Pons (tissue), 1 donor: ENCODE data around the gene TENM3.

ENCODE experiments used
- DNase-seq: peaks from one replicate; pipeline ENCODE4 v3.0.0-alpha.2; 2016; ENCODE audit warnings: low spot score

The TENM3 gene

GRCh38 chr4:182778222-182778982 lies 535.2 kb downstream of the TENM3 start:
- no peak for DNase-seq

GRCh38 chr4:182786991-182787390 lies 543.8 kb downstream of the TENM3 start:
- no peak for DNase-seq

GRCh38 chr4:182788201-182788600 lies 545.0 kb downstream of the TENM3 start:
- no peak for DNase-seq

DNA sequence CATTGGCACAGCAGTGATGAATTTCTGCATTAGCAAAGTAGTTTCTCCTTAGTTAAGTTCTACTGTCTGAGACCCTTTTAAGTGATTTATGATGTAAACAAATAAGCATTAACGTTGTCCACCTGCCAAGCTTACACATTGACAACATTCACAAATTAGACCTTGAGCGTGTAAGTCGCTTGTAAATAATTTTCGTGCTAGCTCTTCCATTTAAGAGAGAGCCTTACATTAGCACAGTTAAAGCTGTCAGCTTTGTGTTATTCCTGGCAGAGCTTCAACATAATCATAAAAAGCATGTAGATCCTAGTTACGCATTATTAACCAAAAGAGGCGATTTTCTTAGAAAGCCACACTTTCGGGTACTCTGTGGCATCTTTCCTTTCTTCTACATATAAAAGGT lies 546.3 kb downstream of the TENM3 start:
- no peak for DNase-seq

DNA sequence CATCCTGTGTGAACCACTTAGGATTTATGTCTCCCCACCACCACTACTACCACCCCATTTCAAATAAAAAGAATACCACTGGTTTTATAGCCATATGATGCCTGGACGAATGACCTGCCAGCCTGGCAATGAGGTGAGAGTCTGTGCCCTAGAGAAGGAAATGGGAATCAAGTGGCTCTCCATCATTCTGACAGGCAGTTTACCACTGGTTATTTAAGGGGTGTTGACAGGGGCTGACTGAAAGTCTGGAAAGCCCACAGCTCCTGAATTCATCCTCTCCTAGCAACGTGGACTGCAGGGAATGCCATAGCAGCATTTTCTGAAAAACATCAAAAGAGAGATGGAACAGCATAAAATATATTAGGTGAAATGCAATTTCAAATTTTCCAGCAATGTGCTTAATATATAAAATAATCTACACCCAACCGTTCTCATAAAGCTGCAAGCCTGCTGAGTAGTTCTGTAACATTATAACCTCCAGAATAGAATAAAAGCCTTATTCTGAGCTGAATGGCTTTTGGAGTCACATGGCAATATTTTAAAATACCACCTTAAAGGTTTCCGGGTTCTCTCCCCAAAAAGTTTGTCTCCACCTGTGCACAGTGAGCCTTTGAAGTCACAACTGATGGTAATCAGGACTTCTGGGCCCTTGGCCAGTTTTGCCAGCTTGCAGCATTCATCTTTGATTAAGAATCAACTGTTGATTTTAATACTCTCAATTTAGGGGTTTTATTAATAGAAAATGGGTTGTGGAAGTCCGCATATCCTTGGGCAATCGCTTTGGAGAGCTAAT lies 552.4 kb downstream of the TENM3 start:
- no peak for DNase-seq

DNA sequence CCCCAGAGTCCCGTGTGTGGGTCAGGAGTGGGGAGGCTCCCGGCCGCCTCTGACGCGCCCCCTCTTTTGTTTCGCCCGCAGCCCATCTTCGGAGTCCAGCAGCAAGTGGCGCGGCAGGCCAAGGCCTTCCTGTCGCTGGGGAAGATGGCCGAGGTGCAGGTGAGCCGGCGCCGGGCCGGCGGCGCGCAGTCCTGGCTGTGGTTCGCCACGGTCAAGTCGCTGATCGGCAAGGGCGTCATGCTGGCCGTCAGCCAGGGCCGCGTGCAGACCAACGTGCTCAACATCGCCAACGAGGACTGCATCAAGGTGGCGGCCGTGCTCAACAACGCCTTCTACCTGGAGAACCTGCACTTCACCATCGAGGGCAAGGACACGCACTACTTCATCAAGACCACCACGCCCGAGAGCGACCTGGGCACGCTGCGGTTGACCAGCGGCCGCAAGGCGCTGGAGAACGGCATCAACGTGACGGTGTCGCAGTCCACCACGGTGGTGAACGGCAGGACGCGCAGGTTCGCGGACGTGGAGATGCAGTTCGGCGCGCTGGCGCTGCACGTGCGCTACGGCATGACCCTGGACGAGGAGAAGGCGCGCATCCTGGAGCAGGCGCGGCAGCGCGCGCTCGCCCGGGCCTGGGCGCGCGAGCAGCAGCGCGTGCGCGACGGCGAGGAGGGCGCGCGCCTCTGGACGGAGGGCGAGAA lies 556.5 kb downstream of the TENM3 start:
- no peak for DNase-seq

GRCh38 chr4:182800216-182800515 lies 557.0 kb downstream of the TENM3 start:
- DNase-seq = no peak

DNA sequence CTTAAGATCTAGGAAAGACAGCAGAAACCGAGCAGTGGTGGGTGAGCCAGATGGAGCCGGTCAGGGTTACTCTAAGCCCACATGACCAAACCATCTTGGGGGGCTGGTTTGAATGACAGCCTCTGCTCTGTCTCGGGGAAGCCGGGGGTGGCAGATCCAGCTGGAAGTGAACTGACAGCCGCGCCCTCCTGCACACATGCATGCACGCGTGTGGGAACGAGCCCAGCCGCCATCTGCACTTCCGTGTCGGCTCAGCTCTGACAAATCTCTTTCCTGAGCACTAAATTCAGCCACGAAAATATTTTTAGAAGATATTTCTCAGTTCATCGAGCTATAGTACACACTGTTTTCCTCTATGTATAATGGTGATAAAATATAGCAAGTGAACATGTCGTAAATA lies 558.4 kb downstream of the TENM3 start:
- no peak for DNase-seq

- no peak for DNase-seq
These were observed 559.4 kb downstream of the TENM3 start for GRCh38 chr4:182802621-182803020.

DNA sequence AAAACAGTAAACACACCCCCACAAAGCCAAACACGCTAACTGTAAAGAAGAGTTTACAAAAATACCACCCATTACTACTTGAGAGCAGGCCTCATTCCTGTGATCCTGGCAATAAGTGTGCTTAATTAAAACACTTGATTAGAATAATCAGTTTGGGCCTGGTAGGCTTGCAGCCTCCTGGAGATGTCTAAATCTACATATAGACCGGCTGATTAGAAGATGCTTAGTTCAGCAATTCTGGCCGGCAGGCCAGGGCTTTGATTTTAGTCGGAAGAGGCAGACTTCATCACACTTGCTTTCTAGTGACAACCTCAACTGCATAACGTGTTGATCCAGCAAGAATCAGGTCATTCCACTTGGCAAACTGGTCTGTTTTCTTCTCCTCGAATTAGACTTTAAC lies 560.0 kb downstream of the TENM3 start:
- DNase-seq = no peak

DNA sequence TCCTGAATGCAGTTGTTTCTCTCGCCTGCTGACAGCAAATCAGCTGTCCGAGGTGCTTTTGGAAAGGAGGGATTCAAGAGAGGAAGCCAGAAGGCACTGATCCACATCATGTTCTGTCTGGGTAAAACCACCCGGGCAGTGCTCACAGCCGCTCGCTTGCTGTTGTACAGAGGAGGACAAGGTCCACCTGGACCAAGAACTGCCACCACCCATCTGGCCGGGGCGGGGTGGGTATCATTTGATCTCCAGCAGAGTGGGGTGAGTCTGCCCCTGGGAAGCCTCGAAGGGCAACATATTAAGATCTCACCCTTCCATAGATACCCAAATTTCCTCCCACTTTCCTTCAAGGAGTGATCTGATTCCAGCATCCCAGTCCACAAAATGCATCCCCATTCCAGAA lies 560.9 kb downstream of the TENM3 start:
- no peak for DNase-seq

DNA sequence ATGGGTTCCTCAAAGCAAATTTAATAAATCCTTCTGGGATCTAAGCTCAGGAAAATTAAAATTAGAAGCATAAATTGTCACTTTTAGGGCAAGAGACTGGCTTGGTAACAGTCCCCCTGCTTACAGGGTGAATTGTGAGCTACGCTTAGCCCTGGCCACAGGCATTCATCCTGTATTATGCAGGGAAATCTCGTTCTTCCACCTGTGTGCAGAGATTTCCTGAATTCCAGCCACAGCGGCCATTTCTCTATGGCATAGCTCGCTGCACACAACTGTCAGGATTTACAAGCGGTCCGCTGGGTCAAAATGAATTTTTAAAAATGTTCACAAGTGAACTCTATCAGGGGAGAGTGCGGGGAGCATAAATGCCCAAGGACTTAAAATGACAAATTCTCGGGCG lies 562.1 kb downstream of the TENM3 start:
- no peak for DNase-seq

DNA sequence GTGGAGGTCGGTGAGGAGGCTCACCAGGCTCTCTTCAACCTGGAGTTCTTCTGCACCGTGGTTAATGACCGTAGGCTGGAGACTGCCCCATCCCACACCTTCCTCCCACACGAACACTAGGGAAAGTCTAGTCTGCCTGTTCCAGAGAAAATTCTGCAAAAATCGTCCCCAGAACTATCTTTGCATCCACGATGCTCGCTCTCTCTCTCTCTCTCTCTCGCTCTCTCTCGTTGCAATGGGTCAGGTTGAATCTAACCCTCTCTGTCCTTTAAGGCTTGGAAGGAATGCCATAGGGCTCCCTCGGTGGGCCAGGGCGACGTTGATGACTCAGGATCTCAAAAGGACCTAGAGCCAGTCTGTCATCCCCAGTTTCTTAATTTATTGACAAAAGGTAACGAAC lies 562.5 kb downstream of the TENM3 start:
- DNase-seq = no peak

GRCh38 chr4:182806259-182807252 lies 563.4 kb downstream of the TENM3 start:
- DNase-seq = peak; percentile 41

DNA sequence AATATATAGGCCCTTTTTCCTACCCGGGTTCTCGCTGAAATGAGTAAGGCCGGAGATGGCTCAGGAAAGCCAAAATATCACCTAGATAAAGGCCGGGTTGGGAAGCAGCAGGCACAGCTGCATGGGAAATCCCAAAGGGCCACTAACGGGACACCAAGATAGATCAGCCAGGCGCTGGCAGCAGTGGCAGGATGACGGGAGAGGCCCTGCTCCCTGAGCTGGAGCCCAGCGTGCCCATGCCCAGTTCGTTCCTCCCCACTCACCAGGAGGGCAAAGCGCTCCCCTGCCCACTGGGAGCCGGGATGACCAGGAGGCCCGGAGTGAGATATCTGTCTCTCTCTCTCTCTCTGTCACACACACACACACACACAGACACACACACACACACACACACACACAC lies 564.1 kb downstream of the TENM3 start:
- DNase-seq = no peak

DNA sequence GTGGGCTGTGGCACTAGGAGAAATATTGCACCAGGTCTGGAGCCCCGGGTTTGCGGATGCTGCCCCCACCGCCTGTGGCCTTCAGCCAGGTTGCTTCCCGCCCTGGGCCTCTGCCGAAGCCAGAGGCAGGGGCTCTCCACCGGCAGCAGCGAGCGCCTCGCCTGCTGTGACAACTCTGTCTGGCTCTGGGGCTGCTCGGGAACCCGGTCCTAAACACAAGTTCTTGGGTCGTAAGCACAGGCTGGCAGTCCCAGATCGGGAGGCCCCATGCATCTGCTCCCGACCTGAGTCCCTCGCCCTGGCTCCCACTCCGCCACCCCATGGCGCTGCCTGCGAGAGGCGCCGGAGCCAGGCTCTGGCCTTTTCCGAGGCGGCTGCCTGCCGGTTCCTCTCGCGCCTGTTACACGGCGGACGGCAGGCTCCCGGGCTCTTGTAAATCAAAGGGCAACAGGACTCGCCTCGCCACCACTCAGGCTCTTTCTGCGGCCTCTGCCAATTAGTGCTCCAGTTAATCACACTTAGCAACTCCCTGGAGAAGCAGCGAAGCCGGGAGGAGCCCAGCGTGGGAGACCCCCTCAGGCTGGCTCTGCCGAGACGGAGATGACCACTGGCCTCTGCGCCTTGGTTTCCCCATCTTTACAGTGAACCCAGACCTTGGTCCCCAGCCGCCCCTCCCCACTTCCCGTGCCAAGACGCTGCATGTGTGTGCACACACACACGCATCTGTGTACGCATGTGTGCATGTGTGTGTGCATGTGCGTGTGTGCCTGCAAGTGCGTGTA lies 564.8 kb downstream of the TENM3 start:
- no peak for DNase-seq

GRCh38 chr4:182808673-182809416 lies 565.6 kb downstream of the TENM3 start:
- DNase-seq = no peak

- DNase-seq = no peak
These were observed 566.4 kb downstream of the TENM3 start for GRCh38 chr4:182809417-182810102.

GRCh38 chr4:182810103-182810615 lies 567.0 kb downstream of the TENM3 start:
- DNase-seq = no peak

- no peak for DNase-seq
These were observed 569.7 kb downstream of the TENM3 start for GRCh38 chr4:182812916-182813315.
